ENCODE data around the gene PXMP4.

The PXMP4 gene

GRCh38 chr20:33656783-33657703, 63.1 kb downstream of the PXMP4 start:
- TF ChIP-seq POLR2AphosphoS5 (IDR thresholded peaks at IDR 0.05; ENCODE audit: low read depth, low read length) (no peak), SIN3A (IDR thresholded peaks at IDR 0.05; ENCODE audit: borderline replicate concordance, insufficient read depth, low read length) (no peak), FOXP2 (optimal IDR thresholded peaks at IDR 0.05; ENCODE audit: borderline replicate concordance, extremely low read depth, extremely low read length, insufficient read depth) (no peak), REST (IDR thresholded peaks at IDR 0.05; ENCODE audit: insufficient read depth in 1 of 2, low read depth in 2 of 2, low read length in 2 of 2) (no peak), TAF1 (IDR thresholded peaks at IDR 0.05; ENCODE audit: borderline replicate concordance, insufficient read depth, low read length) (no peak)

GRCh38 chr20:33656010-33656782, 63.9 kb downstream of the PXMP4 start:
- TF ChIP-seq FOXP2 (optimal IDR thresholded peaks at IDR 0.05; ENCODE audit: borderline replicate concordance, extremely low read depth, extremely low read length, insufficient read depth) (no peak), POLR2AphosphoS5 (IDR thresholded peaks at IDR 0.05; ENCODE audit: low read depth, low read length) (no peak), SIN3A (IDR thresholded peaks at IDR 0.05; ENCODE audit: borderline replicate concordance, insufficient read depth, low read length) (no peak), REST (IDR thresholded peaks at IDR 0.05; ENCODE audit: insufficient read depth in 1 of 2, low read depth in 2 of 2, low read length in 2 of 2) (no peak), TAF1 (IDR thresholded peaks at IDR 0.05; ENCODE audit: borderline replicate concordance, insufficient read depth, low read length) (no peak)

GRCh38 chr20:33655164-33655563, 64.9 kb downstream of the PXMP4 start:
- TF ChIP-seq SIN3A (IDR thresholded peaks at IDR 0.05; ENCODE audit: borderline replicate concordance, insufficient read depth, low read length) (no peak), TAF1 (IDR thresholded peaks at IDR 0.05; ENCODE audit: borderline replicate concordance, insufficient read depth, low read length) (no peak), REST (IDR thresholded peaks at IDR 0.05; ENCODE audit: insufficient read depth in 1 of 2, low read depth in 2 of 2, low read length in 2 of 2) (no peak), POLR2AphosphoS5 (IDR thresholded peaks at IDR 0.05; ENCODE audit: low read depth, low read length) (no peak), FOXP2 (optimal IDR thresholded peaks at IDR 0.05; ENCODE audit: borderline replicate concordance, extremely low read depth, extremely low read length, insufficient read depth) (no peak)

GRCh38 chr20:33654680-33655161, 65.4 kb downstream of the PXMP4 start:
- TF ChIP-seq SIN3A (IDR thresholded peaks at IDR 0.05; ENCODE audit: borderline replicate concordance, insufficient read depth, low read length) = no peak
- no peak for TF ChIP-seq REST (IDR thresholded peaks at IDR 0.05; ENCODE audit: insufficient read depth in 1 of 2, low read depth in 2 of 2, low read length in 2 of 2)
- TF ChIP-seq FOXP2 (optimal IDR thresholded peaks at IDR 0.05; ENCODE audit: borderline replicate concordance, extremely low read depth, extremely low read length, insufficient read depth) = no peak
- TF ChIP-seq POLR2AphosphoS5 (IDR thresholded peaks at IDR 0.05; ENCODE audit: low read depth, low read length) = no peak
- TF ChIP-seq TAF1 (IDR thresholded peaks at IDR 0.05; ENCODE audit: borderline replicate concordance, insufficient read depth, low read length) = no peak

Measured in PFSK-1 (cell line).